A549 (cell line): ENCODE measurements around the gene BFSP1. TPM values are rescaled to one million over a fixed set of nuclear protein-coding genes. Genes with fewer than 3 reads are reported as not detected.

Experiments used
- BHLHE40 ChIP-seq: IDR thresholded peaks from 2 replicates; pipeline ENCODE4 v1.6.1; 2012; ENCODE audit warnings: low read depth, low read length, inconsistent platforms
- CBX8 ChIP-seq: fragments of 200-600 bp; sonication (generic); IDR thresholded peaks from 2 replicates; pipeline ENCODE4 v1.6.1; 2016
- CHD4 ChIP-seq: fragments of 200-600 bp; sonication (generic); IDR thresholded peaks from 2 replicates; pipeline ENCODE4 v1.6.1; 2016; ENCODE audit warnings: antibody characterized with exemption, mild to moderate bottlenecking, borderline replicate concordance
- E2F6 ChIP-seq: IDR thresholded peaks from 2 replicates; pipeline ENCODE4 v1.6.1; 2012; ENCODE audit warnings: low read depth, borderline replicate concordance
- EHMT2 ChIP-seq: fragments of 200-600 bp; sonication (generic); IDR thresholded peaks from 2 replicates; pipeline ENCODE4 v1.6.1; 2016; ENCODE audit warnings: antibody characterized with exemption, low read depth, mild to moderate bottlenecking, moderate library complexity
- FOSB ChIP-seq: fragments of 250-450 bp; sonication (Bioruptor Pico); IDR thresholded peaks from 2 replicates; pipeline ENCODE4 v1.5.0; 2020; ENCODE audit warnings: mild to moderate bottlenecking, moderate library complexity
- FOSL2 ChIP-seq, 2 experiments: fragments of 450-650 bp in 1 of 2; fragments of >200 bp in 1 of 2; sonication (Bioruptor Twin) in 1 of 2; formaldehyde crosslinking; IDR thresholded peaks; 2 replicates each; pipeline versions ENCODE4 v1.5.0 to v1.6.1; 2016 to 2020; ENCODE audit warnings: mild to moderate bottlenecking in 1 of 2, moderate library complexity in 1 of 2
- FOXS1 ChIP-seq: fragments of 250-450 bp; sonication (Bioruptor Pico); IDR thresholded peaks from 2 replicates; pipeline ENCODE4 v1.5.0; 2020; ENCODE audit warnings: mild to moderate bottlenecking, moderate library complexity
- GATA3 ChIP-seq: IDR thresholded peaks from 2 replicates; pipeline ENCODE4 v1.6.1; 2012; ENCODE audit warnings: borderline replicate concordance
- HDAC2 ChIP-seq: fragments of 200-600 bp; sonication (generic); IDR thresholded peaks from 2 replicates; pipeline ENCODE4 v1.6.1; 2016
- HEYL ChIP-seq: fragments of 250-450 bp; sonication (Bioruptor Pico); IDR thresholded peaks from 2 replicates; pipeline ENCODE4 v1.8.0; 2021; ENCODE audit warnings: mild to moderate bottlenecking, moderate library complexity
- HOXA7 ChIP-seq: fragments of 250-450 bp; sonication (Bioruptor Pico); IDR thresholded peaks from 2 replicates; pipeline ENCODE4 v1.5.0; 2020; ENCODE audit warnings: mild to moderate bottlenecking, moderate library complexity
- JUN ChIP-seq, 2 experiments: fragments of >200 bp; sonication (Bioruptor Twin); formaldehyde crosslinking; IDR thresholded peaks; 2 replicates in 1 of 2; 3 replicates in 1 of 2; pipeline ENCODE4 v1.6.1; 2016 to 2017
- JUNB ChIP-seq: fragments of >200 bp; sonication (Bioruptor Twin); formaldehyde crosslinking; IDR thresholded peaks from 2 replicates; pipeline ENCODE4 v1.6.1; 2016
- KDM5A ChIP-seq: fragments of 200-600 bp; sonication (generic); IDR thresholded peaks from 2 replicates; pipeline ENCODE4 v1.6.1; 2016; ENCODE audit warnings: antibody characterized with exemption, mild to moderate bottlenecking
- MAZ ChIP-seq: fragments of 150-350 bp; IDR thresholded peaks from 2 replicates; pipeline ENCODE4 v1.6.1; 2014; ENCODE audit warnings: antibody characterized with exemption, low read depth, low read length, borderline replicate concordance
- MYC ChIP-seq: IDR thresholded peaks from 2 replicates; pipeline ENCODE4 v1.6.1; 2012; ENCODE audit warnings: mild to moderate bottlenecking, inconsistent platforms, low read length, improper control_type of control experiment, borderline replicate concordance
- NR3C1 ChIP-seq: fragments of >200 bp; sonication (Bioruptor Twin); formaldehyde crosslinking; IDR thresholded peaks from 3 replicates; pipeline ENCODE4 v1.6.1; 2017
- PHF8 ChIP-seq: fragments of 200-600 bp; sonication (generic); IDR thresholded peaks from 2 replicates; pipeline ENCODE4 v1.6.1; 2016; ENCODE audit warnings: low read depth, mild to moderate bottlenecking, antibody characterized with exemption, moderate library complexity, borderline replicate concordance
- POLR2A ChIP-seq: IDR thresholded peaks from 2 replicates; pipeline ENCODE4 v1.6.1; 2012; ENCODE audit warnings: mild to moderate bottlenecking, low read length
- RCOR1 ChIP-seq: fragments of 150-350 bp; IDR thresholded peaks from 2 replicates; pipeline ENCODE4 v1.6.1; 2014; ENCODE audit warnings: antibody characterized with exemption, low read length, low read depth
- RNF2 ChIP-seq: fragments of 200-600 bp; sonication (generic); IDR thresholded peaks from 2 replicates; pipeline ENCODE4 v1.6.1; 2016; ENCODE audit warnings: low read depth, mild to moderate bottlenecking, antibody characterized with exemption, moderate library complexity, borderline replicate concordance
- SREBF2 ChIP-seq: fragments of 450-650 bp; IDR thresholded peaks from 2 replicates; pipeline ENCODE4 v1.6.1; 2014; ENCODE audit warnings: mild to moderate bottlenecking, moderate library complexity
- ZC3H11A ChIP-seq: fragments of 450-650 bp; IDR thresholded peaks from 2 replicates; pipeline ENCODE4 v1.6.1; 2014; ENCODE audit warnings: antibody characterized with exemption, mild to moderate bottlenecking
- ZFP36 ChIP-seq: fragments of 450-650 bp; IDR thresholded peaks from 2 replicates; pipeline ENCODE4 v1.6.1; 2014; ENCODE audit warnings: borderline replicate concordance; ENCODE audit not compliant: partially characterized antibody
- ZNF302 ChIP-seq: fragments of 250-450 bp; sonication (Bioruptor Pico); IDR thresholded peaks from 2 replicates; pipeline ENCODE4 v1.9.0; 2021; ENCODE audit warnings: inconsistent platforms, mild to moderate bottlenecking, moderate library complexity
- ZSCAN20 ChIP-seq: fragments of 250-450 bp; sonication (Bioruptor Pico); IDR thresholded peaks from 2 replicates; pipeline ENCODE4 v1.8.0; 2022; ENCODE audit warnings: mild to moderate bottlenecking, moderate library complexity
- polyA plus RNA-seq, 4 experiments: library from polyadenylated mRNA; depleted of rRNA in 3 of 4; stranded (reverse); fragments of >200 nt; fragmentation: RNase III in 1 of 4; extraction: RNeasy Plus Mini Kit Qiagen cat#74134 plus additional on column Dnase treatment in 1 of 4; gene quantifications; 2 replicates in 3 of 4; 3 replicates in 1 of 4; pipeline ENCODE4 v1.2.3, GENCODE V29; 2011 to 2017
- TF ChIP-seq, protein P1 (sequence below): IDR thresholded peaks from 2 replicates; pipeline ENCODE4 v1.6.1; 2012
- TF ChIP-seq, protein P2 (sequence below): fragments of >200 bp; sonication (Bioruptor Twin); formaldehyde crosslinking; IDR thresholded peaks from 2 replicates; pipeline ENCODE4 v1.6.1; 2016
- TF ChIP-seq, protein P3 (sequence below): fragments of >200 bp; sonication (Bioruptor Twin); formaldehyde crosslinking; IDR thresholded peaks from 3 replicates; pipeline ENCODE4 v1.6.1; 2016

BFSP1 gene
- polyA plus RNA-seq, 2 of the 4 experiments (the other 2 are of a cell fraction), result 7.2 to 8.3 TPM

- TF ChIP-seq FOSL2 (IDR thresholded peaks at IDR 0.05), result no peak
- peak; percentile 35; the same call in 1 of the 2 replicates for TF ChIP-seq FOSL2 (CRISPR knock-in tag; IDR thresholded peaks at IDR 0.05)
- TF ChIP-seq HDAC2, result no peak; the same call in none of the 2 replicates
- peak; percentile 17; the same call in 1 of the 2 replicates for TF ChIP-seq MYC
- TF ChIP-seq ZC3H11A, result no peak
- peak; percentile 43 for TF ChIP-seq POLR2A
- TF ChIP-seq BHLHE40, result no peak
- TF ChIP-seq, protein P1, sequence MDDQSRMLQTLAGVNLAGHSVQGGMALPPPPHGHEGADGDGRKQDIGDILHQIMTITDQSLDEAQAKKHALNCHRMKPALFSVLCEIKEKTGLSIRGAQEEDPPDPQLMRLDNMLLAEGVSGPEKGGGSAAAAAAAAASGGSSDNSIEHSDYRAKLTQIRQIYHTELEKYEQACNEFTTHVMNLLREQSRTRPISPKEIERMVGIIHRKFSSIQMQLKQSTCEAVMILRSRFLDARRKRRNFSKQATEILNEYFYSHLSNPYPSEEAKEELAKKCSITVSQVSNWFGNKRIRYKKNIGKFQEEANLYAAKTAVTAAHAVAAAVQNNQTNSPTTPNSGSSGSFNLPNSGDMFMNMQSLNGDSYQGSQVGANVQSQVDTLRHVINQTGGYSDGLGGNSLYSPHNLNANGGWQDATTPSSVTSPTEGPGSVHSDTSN, result no peak
- TF ChIP-seq HOXA7 (CRISPR knock-in tag), result no peak
- TF ChIP-seq PHF8, result peak; percentile 75
- no peak for TF ChIP-seq NR3C1
- no peak for TF ChIP-seq ZFP36
- TF ChIP-seq CBX8, result no peak
- no peak for TF ChIP-seq JUNB
- no peak for TF ChIP-seq EHMT2
- TF ChIP-seq HEYL, result no peak
- no peak for TF ChIP-seq ZNF302 (CRISPR knock-in tag)
- no peak for TF ChIP-seq SREBF2
- TF ChIP-seq RCOR1, result no peak
- TF ChIP-seq RNF2, result no peak; the same call in 1 of the 2 replicates
- TF ChIP-seq, protein P2, sequence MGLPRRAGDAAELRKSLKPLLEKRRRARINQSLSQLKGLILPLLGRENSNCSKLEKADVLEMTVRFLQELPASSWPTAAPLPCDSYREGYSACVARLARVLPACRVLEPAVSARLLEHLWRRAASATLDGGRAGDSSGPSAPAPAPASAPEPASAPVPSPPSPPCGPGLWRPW, result no peak
- TF ChIP-seq MAZ, result no peak
- TF ChIP-seq KDM5A, result no peak
- no peak for TF ChIP-seq FOSB
- 0 out of 2 replicates have a peak, but pooled peaks have one; percentile 14 for TF ChIP-seq GATA3
- no peak for TF ChIP-seq ZSCAN20 (CRISPR knock-in tag)
- no peak for TF ChIP-seq CHD4
- peak; percentile 56; the same call in 1 of the 2 replicates for TF ChIP-seq E2F6
- TF ChIP-seq FOXS1 (CRISPR knock-in tag), result no peak; the same call in 1 of the 2 replicates
- TF ChIP-seq, protein P3, sequence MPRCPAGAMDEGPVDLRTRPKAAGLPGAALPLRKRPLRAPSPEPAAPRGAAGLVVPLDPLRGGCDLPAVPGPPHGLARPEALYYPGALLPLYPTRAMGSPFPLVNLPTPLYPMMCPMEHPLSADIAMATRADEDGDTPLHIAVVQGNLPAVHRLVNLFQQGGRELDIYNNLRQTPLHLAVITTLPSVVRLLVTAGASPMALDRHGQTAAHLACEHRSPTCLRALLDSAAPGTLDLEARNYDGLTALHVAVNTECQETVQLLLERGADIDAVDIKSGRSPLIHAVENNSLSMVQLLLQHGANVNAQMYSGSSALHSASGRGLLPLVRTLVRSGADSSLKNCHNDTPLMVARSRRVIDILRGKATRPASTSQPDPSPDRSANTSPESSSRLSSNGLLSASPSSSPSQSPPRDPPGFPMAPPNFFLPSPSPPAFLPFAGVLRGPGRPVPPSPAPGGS, result peak; percentile 54; the same call in 1 of the 3 replicates
- peak; percentile 23 to 94; a peak in 3 of 5 replicates for TF ChIP-seq JUN (IDR thresholded peaks at IDR 0.05)
Measured at GRCh38 chr20:17530716-17531664, at the start of gene BFSP1 (continued).
